Upper lobe of left lung (tissue), 4 donors: Measurements from ENCODE around the gene ANKS1A.

ENCODE experiments used
- EP300 ChIP-seq, 4 donors: sonication (generic); formaldehyde crosslinking; IDR thresholded peaks; one replicate each; pipeline ENCODE4 v1.5.1; 2017; ENCODE audit warnings: antibody characterized with exemption in 4 of 4, control low read depth in 2 of 4
- POLR2A ChIP-seq, 4 donors: fragments of 450-650 bp; IDR thresholded peaks; one replicate each; pipeline ENCODE4 v1.5.1; 2016 to 2017; ENCODE audit warnings: antibody characterized with exemption in 4 of 4, mild to moderate bottlenecking in 2 of 4
- TF ChIP-seq, protein P1 (sequence below), 6 experiments: fragments of 450-650 bp in 4 of 6; fragments of 200-600 bp in 2 of 6; sonication (generic) in 2 of 6; IDR thresholded peaks; one replicate each; pipeline ENCODE4 v1.5.1; 2016 to 2019; ENCODE audit warnings: antibody characterized with exemption in 6 of 6

DNA sequence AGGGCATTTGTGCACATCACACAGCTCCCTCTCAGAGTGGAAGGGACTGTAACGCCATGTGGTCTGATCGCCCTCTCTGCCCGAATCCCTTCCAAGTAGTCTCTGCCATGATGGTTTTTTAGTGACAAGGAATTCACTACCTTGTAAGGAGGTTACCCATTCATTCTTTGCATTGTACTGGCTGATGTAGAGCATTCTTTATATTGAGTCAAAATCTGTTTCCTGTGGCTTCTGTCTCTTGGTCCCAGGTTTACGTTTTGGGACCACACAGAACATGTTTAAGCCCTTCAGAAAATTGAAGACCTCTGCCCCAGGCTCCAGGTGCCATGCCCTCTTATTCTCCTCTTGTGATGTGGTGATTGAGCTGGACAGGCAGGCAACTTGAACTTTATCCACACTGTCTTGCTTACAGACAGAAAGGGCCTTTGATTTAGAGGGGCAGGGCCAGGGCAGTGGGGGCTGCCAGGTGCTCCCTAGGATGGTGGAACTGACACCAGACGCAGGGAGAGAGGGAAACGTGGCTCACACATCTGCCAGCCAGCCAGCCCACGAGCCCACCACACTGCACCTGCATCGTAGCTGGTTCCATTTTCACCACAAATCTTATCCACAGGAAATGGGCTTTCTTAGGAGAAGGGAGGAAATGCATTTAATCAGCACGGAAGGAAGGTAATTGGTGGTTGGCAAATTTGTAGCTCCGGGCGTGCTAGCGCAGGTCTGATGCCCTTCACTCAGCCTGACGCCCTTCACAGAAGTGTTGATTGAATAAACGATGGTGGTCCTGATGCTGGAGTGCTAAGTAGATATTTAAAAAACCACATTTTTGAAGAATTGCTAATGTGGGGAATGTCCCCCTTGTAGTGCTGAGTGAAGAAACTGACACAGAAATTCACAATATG, 173.9 kb downstream of the ANKS1A start:
- TF ChIP-seq, protein P1, sequence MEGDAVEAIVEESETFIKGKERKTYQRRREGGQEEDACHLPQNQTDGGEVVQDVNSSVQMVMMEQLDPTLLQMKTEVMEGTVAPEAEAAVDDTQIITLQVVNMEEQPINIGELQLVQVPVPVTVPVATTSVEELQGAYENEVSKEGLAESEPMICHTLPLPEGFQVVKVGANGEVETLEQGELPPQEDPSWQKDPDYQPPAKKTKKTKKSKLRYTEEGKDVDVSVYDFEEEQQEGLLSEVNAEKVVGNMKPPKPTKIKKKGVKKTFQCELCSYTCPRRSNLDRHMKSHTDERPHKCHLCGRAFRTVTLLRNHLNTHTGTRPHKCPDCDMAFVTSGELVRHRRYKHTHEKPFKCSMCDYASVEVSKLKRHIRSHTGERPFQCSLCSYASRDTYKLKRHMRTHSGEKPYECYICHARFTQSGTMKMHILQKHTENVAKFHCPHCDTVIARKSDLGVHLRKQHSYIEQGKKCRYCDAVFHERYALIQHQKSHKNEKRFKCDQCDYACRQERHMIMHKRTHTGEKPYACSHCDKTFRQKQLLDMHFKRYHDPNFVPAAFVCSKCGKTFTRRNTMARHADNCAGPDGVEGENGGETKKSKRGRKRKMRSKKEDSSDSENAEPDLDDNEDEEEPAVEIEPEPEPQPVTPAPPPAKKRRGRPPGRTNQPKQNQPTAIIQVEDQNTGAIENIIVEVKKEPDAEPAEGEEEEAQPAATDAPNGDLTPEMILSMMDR (IDR thresholded peaks at IDR 0.05), result no peak
- TF ChIP-seq EP300 (IDR thresholded peaks at IDR 0.05) (no peak), POLR2A (IDR thresholded peaks at IDR 0.05) (no peak)
